ENCODE results near the gene SLC6A20. TPM values are rescaled to one million over a fixed set of nuclear protein-coding genes. Genes with fewer than 3 reads are reported as not detected.

SLC6A20 gene
- total RNA-seq, 2 experiments from 2014 or later = not detected

DNA sequence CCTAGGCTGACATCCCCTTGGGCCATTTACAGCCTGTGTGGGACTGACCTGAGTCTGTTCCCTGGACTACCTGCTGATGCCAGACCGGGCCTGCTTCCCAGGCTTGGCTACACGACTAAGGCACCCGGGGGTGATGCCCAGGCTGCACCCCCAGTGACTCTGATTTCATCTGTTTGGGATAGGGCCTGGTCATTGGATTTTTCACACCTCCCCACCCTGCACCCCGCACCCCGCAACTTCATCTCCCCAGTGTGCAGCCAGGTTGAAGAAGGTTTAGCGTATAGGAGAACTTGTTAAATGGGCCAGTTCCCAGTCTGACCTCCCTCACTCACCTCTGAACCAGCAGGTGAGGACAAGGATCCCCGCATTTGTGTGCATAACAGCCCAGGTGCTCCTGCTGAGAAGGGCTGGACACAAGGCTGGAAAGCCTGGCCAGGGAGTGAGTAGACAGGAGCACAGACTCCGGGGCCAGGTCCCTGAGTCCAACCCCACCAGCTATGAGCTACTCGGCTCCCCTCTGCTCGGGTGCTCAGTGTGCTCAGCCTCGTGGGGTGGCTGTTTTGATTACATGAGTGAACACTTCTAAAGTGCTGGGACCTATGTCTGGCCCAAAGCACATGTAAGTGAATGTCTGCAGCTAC is 18.5 kb downstream of the SLC6A20 start:
- no peak for DNase-seq
- Mint-ChIP-seq H3K27me3 (no peaks in the 10 kb centered on the region), H3K4me3 (no peak overlapping the region), H3K27ac (no peak overlapping the region), H3K4me1 (ENCODE audit: low read depth) (peaks cover 7% of the 10 kb centered on the region), H3K36me3 (ENCODE audit: low read depth) (no peaks in the 10 kb centered on the region), H3K9me3 (no peaks in the 10 kb centered on the region)
- Histone ChIP-seq H3K9me3 (ENCODE audit: control insufficient read depth in 1 of 2, insufficient read depth in 1 of 2, low read length in 2 of 2) (no peaks in the 10 kb centered on the region), H3K27ac (ENCODE audit: low read depth in 1 of 2, low read length in 2 of 2) (no peak overlapping the region), H3K4me1 (ENCODE audit: insufficient read depth, low read length) (peaks cover 3% of the 10 kb centered on the region), H3K27me3 (ENCODE audit: control insufficient read depth in 1 of 2, insufficient read depth in 2 of 2, low read length in 2 of 2) (peaks cover 0 to 2% of the 10 kb centered on the region in 2 experiments), H3K36me3 (ENCODE audit: insufficient read depth, low read length) (no peaks in the 10 kb centered on the region), H3K4me3 (ENCODE audit: low read length) (no peak overlapping the region)
- no peak for ATAC-seq (ENCODE audit: poor library complexity)
- CTCF ChIA-PET = no interaction called here
- intact Hi-C loops (cut with DNase I, micrococcal nuclease) = no loop called here
- POLR2A ChIA-PET = no interaction called here
- TF ChIP-seq CTCF (IDR thresholded peaks at IDR 0.05) = no peak

DNA sequence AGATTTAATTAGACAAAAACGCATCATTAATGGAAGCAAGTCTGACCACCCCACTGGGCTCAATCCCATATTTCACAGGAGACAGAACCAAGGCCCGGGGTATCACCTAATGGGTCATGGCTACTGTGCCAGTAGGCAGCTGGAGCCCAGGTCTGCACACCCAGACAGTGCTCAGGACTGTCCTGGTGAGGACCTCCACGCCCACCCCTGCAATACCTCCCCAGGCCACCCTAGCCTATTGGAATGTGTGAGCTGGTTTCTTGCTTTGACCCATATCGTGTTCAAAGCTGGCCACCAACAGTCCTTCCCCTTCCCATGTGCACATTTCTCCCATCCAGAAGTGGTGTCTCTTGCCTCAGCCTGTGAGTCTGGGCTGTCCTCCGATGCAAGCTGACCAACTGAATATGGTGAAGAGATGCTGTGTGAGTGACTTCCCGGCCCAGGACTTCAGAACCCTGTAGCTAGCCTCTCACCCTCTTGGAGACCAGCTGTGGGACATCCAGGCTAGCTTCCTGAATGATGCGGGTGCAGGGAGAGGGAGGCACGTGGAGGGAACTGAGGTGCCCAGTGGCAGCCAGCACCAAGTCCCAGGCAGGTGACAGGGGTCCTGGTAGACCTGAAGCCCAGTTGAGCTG is 19.1 kb downstream of the SLC6A20 start:
- Mint-ChIP-seq H3K9me3 (no peaks in the 10 kb centered on the region), H3K27ac (no peak overlapping the region), H3K27me3 (no peaks in the 10 kb centered on the region), H3K4me1 (ENCODE audit: low read depth) (peaks cover 12% of the 10 kb centered on the region), H3K36me3 (ENCODE audit: low read depth) (no peaks in the 10 kb centered on the region), H3K4me3 (no peak overlapping the region)
- no peak overlapping the region for H3K4me3 ChIP-seq (ENCODE audit: low read length)
- no peak for TF ChIP-seq CTCF (IDR thresholded peaks at IDR 0.05)
- intact Hi-C loops (cut with DNase I, micrococcal nuclease) = no loop called here
- no peaks in the 10 kb centered on the region for H3K9me3 ChIP-seq (ENCODE audit: control insufficient read depth in 1 of 2, insufficient read depth in 1 of 2, low read length in 2 of 2)
- DNase-seq (no peak), ATAC-seq (ENCODE audit: poor library complexity) (no peak)
- peaks cover 0 to 2% of the 10 kb centered on the region in 2 experiments for H3K27me3 ChIP-seq (ENCODE audit: control insufficient read depth in 1 of 2, insufficient read depth in 2 of 2, low read length in 2 of 2)
- POLR2A ChIA-PET = no interaction called here
- H3K27ac ChIP-seq (ENCODE audit: low read depth in 1 of 2, low read length in 2 of 2) = no peak overlapping the region
- no peaks in the 10 kb centered on the region for H3K36me3 ChIP-seq (ENCODE audit: insufficient read depth, low read length)
- H3K4me1 ChIP-seq (ENCODE audit: insufficient read depth, low read length) = peaks cover 9% of the 10 kb centered on the region
- CTCF ChIA-PET = no interaction called here

- Histone ChIP-seq H3K27me3 (ENCODE audit: control insufficient read depth in 1 of 2, insufficient read depth in 2 of 2, low read length in 2 of 2) (peaks cover 0 to 2% of the 10 kb centered on the region in 2 experiments), H3K27ac (ENCODE audit: low read depth in 1 of 2, low read length in 2 of 2) (no peak overlapping the region), H3K36me3 (ENCODE audit: insufficient read depth, low read length) (no peaks in the 10 kb centered on the region), H3K4me3 (ENCODE audit: low read length) (no peak overlapping the region), H3K9me3 (ENCODE audit: control insufficient read depth in 1 of 2, insufficient read depth in 1 of 2, low read length in 2 of 2) (no peaks in the 10 kb centered on the region), H3K4me1 (ENCODE audit: insufficient read depth, low read length) (peaks cover 10% of the 10 kb centered on the region)
- H3K4me3 Mint-ChIP-seq = no peak overlapping the region
- no peaks in the 10 kb centered on the region for H3K27me3 Mint-ChIP-seq
- H3K4me1 Mint-ChIP-seq (ENCODE audit: low read depth) = peaks cover 17% of the 10 kb centered on the region
- ATAC-seq (ENCODE audit: poor library complexity) (no peak), DNase-seq (no peak)
- POLR2A ChIA-PET = no interaction called here
- CTCF ChIA-PET = no interaction called here
- H3K9me3 Mint-ChIP-seq = no peaks in the 10 kb centered on the region
- no peak for TF ChIP-seq CTCF (IDR thresholded peaks at IDR 0.05)
- H3K36me3 Mint-ChIP-seq (ENCODE audit: low read depth) = no peaks in the 10 kb centered on the region
- H3K27ac Mint-ChIP-seq = no peak overlapping the region
- intact Hi-C loops (cut with DNase I, micrococcal nuclease) = no loop called here
Measured at GRCh38 chr3:45776611-45777010, 19.7 kb downstream of the SLC6A20 start.

Measured in CD4-positive, alpha-beta T cell (primary cell).